T47D (cell line): ENCODE measurements around the gene SPAAR.
A peak's percentile ranks its signal among the peaks of the same experiment; 100 is the strongest.

Experiments used
- DNase-seq, 2 experiments: peaks; one replicate each; pipeline versions ENCODE4 v3.0.0 to v3.0.0-alpha.2; 2011 to 2012; ENCODE audit warnings: low read depth in 1 of 2, low spot score in 1 of 2
- JUND ChIP-seq: IDR thresholded peaks from 2 replicates; pipeline ENCODE4 v1.6.1; 2012; ENCODE audit warnings: low read depth
- in situ Hi-C: cut with HindIII; loops from 2 replicates; pipeline ENCODE4 v1.10.0; 2016; ENCODE audit warnings: low sequenced_read_pairs, low pct_unique_long_range_greater_than_20kb

The SPAAR gene

DNA sequence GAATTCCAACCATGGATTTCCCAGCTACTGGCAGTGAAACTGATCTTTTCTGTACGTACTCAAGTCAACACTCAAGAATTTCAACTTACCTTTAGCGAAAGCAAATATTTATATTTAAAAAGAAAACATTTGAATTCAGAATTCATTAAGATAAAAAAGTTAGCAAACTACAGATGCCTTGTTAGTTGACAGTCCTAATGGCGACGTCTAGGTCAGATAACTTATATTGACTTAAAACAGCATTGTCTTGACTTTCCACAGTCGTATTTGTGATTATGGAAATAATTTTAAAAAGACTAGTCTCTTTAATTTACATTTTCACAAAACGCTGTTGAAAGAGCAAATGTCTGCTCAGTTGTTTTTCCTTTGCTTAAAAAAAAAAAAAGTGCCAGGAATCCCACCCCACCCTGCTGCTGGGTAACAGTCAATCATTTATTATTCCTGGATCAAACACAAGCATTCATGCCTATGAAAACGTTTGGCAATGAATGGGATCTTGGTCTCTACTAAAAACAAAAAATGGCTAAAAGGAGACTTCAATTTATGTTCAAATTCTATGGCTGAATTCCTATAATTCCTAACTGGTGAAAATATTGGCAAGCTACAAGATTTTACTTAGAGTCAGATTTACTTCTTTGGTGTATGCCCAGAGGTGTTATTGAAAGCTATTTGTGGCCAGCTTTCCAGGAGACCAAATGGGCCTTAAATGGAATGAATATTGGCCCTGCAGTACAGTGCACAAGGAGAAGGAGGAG is 26.6 kb downstream of the SPAAR start:
- in situ Hi-C loops: no loop called here
- DNase-seq: no peak
- TF ChIP-seq JUND: 0 out of 2 replicates have a peak, but pooled peaks have one; percentile 11

DNA sequence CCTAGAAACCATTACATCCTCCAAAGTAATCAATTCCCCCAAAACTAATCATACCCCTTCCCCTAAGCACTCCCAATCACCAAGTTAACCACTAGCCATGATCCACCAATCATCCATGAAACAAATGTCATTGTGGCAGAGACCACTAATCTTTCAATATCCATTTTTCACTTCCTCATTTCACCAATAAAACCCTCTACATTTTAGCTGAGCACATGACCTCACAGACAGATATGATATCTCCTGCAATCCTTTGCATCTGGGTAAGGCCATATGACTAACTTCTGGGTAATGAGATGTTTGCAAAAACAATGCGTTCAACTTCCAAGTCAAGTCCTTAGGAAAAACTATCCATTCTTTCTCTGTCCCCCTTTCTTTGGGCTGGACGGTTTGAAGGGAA is 27.9 kb downstream of the SPAAR start:
- TF ChIP-seq JUND: no peak
- no peak for DNase-seq
- in situ Hi-C loops: no loop called here

DNA sequence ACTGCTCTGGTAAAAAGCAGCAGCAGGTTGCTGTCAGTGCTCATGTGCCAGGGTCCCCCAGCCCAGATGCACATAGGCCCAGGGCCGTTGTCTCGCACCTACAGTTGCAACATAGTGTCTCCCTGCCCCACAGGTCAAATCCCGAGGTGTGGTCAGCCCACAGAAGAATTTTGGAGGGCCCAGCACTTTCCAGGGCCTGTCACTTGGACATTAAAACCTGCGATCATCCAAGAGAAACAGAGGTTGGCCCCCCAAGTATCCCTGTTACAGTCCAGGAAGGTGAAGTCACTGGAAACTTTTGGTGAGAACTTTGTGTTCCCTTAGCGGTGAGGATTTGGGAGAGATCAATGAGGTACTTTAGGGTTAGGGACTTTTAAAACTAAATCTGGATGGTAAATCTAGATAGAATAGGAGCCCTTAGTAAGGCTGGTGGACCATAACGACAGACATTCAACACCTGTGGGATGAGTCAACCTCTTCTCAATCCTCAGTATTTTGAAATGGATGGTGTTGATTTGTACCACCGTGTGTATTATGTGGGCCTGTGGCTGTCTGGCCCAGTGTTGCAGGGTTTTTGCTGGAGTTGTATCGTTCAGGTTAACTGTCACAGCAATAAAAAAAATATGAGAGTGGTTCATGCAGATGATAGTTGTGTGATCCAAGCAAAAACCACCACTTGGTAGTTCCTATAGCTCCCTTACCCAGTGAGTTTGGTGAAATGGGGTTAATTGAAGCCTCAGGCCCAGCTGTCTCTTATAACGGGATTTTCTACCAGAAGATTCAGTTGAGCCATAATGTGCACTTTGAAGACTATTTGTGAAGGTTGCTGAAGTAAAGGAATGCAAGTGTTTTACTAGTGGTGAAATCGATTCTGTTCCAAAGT is 29.4 kb downstream of the SPAAR start:
- in situ Hi-C loops: no loop called here
- DNase-seq: no peak
- TF ChIP-seq JUND: no peak

DNA sequence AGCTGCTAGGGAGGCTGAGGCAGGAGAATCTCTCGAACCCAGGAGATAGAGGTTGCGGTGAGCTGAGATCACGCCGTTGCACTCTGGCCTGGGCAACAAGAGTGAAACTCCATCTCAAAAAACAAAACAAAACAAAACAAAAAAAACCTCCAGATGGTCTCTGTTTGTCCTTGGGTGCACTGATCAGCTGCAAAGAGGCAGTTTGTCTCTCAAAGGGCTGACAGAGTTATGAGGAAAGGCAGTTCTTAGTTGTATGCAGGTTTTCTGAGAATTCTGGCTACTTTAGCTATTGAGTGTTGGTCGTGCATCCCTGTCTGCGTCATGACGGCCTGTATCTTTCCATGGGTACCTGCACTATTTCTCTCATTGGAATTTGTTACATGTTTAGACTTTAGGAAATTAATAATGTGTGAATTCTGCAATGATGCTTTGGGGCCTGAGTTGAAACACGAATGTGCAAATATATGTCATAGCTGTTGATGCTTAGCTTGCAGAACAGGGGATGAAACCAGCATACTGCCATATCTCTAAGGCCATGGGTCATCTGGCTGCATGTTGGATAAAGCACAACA is 30.5 kb downstream of the SPAAR start:
- in situ Hi-C loops: no loop called here
- TF ChIP-seq JUND: no peak
- DNase-seq: no peak

DNA sequence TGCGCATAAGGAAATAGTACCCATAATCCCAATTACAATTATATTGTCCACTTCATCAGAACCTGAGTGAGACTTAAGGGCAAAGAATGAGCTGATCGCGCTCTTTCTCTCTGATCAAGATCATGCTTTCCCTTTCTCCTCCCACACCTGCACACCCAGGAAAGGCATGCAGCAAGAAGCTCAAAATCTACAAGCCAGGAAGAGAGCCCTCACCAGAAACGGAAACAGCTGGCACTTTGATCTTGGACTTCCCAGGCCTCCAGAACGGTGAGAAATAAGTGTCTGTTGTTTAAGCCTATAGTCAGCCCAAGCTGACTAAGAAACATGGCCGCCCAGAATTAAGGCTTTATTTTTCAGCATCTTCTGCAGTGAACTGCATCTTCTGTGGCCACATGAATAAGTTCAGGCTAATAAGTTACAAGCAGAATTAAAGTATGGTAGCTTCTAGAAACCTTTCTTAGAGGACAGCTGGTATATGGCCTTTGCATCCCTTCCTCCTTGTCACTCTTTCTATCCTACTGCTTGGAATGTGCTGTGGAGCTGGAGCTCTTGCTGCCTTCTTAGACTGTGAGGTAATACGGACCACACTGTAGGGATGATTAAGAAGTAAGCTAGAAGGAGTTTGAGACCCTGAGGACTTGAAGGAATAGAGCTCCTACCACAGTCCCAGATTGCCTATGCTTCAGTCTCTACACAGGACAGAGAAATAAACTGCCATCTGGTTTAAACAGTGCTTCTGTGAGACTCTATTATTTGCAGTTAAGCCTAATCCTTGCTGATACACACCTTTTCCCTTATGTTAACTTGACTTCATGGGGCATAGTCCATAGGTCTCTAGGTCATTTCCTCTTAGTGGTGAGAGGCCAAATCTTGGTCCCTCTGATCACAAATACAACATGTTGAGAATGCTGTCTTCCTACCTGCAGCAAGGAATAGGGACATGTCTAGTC is 31.4 kb downstream of the SPAAR start:
- no peak for DNase-seq
- no peak for TF ChIP-seq JUND
- in situ Hi-C loops: no loop called here

DNA sequence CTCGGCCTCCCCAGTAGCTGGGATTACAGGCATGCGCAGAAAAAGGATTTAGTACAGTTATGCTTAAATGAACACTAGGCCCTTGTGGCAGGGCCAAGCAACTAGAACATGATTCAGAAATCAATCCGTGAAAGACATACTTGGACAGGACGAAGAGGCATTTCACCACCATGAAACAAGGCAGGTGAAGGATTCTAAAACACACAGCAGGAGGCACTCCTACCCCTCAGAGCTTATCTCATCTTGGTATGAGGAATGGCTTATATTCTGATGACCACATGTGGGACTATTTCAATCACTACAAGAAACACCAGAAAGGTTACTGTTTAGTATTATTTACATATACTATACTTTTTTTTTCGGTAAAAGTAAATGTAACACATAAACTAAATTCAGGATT is 33.0 kb downstream of the SPAAR start:
- in situ Hi-C loops: no loop called here
- no peak for TF ChIP-seq JUND
- no peak for DNase-seq

DNA sequence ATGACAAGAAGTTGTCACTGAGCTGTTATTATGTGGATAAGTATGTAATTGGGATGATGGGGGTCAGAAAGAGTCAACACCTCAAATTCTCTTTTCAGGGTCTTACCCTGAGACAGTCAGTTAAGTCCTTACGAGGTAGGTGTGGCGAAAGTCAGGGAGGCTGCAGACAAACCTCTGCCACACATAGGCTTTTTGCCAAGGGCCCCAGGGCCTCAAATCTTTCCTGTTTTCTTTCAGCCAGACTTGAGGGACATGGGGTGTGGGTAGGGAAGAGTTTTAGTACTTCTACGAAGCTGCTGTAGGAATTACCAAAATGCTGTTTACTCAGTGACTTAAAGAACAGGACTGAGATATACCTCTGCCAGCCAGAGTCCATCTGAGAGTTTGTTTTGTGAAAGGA is 34.9 kb downstream of the SPAAR start:
- in situ Hi-C loops: no loop called here
- no peak for TF ChIP-seq JUND
- no peak for DNase-seq

DNA sequence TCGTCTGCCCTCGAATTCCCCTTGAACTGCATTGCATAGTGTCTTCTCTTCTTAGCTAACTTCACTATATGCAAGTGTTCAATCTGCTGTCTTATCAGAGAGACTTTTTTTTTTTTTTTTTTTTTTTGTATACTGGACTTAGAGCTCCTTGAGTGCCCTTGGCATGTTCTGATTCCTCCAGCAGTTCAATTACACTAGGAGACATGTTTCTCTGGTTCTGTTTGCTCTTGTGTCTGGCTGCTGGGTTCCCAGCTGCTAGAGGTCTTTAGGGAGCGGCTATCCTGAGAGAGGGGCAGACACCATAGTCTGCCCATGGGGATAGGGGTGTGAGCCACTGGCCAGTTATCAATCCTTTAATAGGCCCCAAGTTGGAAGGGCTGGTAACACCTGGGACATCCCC is 35.6 kb downstream of the SPAAR start:
- in situ Hi-C loops: no loop called here
- DNase-seq: no peak
- no peak for TF ChIP-seq JUND

DNA sequence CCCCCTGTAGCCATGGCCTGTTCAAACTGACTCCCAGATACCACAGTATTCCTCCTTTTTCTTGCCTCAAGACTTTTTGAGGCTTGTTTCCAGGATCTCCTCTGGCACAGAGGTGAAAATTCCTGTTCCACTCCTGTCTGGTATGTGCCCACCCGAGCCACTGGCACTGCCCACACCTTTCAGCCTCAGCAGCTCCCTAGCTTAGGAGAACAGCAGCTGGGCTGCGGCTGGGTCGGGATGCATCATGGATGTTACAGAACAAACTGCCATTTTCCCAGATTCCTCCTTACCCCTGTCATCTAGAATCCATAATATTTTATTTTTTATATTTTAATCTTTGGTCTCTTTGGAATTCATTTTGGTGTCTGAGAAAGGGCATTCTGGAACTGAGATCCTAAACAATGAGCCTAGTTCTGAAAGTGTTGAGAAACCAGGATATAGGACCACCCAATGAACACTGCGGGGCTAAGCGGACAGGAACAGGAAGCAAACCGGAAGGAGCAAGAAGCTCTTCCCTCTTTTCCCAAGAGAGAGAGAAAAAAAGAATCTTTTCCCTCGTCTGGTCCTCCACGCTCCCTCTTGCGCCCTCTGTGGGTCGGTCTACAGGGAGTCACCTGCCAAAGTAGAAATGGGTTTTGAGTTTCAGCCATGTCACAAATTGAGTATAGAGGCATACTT is 36.2 kb downstream of the SPAAR start:
- DNase-seq: peak in 1 of 2 experiments; percentile 80
- in situ Hi-C loops: no loop called here
- TF ChIP-seq JUND: no peak

DNA sequence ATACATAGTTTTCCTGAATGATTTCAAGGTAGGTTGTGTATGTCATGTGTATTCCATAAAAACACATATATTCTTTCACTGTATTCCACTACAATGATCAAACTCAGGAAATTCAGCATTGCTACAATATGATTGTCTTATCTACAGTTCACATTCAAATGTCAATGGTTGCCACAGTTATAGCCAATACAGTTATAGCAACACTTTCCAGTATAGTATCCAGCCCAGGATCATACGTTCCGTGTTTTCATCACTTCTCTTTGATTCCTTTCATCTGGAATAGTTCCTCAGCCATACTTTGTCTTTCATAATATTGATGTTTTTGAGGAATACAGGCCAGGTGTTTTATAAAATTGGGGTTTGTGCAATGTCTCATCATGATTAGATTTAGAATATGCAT is 39.2 kb downstream of the SPAAR start:
- in situ Hi-C loops: no loop called here
- no peak for DNase-seq
- TF ChIP-seq JUND: no peak

DNA sequence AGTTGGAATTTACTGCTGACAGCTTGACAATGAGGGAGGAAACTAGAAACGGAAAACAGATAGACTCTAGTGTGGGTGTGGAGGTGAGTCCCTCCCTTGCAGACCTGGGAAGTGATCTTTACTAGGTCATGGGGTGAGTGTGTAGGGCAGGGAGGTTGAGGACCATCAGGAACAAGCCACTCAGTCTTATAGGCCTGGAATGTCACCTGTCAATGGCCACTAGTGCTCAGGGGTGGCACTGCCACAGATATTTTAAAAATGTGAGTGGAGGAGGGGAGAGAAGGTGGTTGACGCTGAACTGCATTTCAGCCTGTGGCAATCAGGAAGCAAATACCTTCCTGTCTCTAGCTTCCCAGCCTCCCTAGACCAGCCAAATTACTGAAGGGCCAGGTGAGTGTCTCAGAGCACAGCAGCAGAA is 39.6 kb downstream of the SPAAR start:
- DNase-seq: peak in 1 of 2 experiments; percentile 82
- in situ Hi-C loops: no loop called here
- TF ChIP-seq JUND: no peak

DNA sequence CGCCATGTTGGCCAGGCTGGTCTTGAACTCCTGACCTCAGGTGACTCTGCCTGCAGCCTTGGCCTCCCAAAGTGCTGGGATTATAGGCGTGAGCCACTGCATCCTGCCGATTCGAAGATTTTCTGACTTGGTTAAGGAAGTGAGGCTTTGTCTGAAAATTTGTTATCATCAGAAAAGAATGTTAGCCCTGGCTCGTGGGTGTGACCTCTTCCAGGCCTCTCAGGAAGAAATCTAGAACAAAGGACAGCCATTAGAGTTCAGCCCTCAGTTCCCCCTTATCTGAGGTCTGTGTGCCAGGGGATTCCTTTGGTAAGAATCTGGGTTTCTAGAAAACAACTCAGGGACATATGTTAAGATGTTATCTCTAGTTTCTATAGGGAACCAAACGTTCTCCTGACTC is 42.4 kb downstream of the SPAAR start:
- in situ Hi-C loops: no loop called here
- TF ChIP-seq JUND: no peak
- no peak for DNase-seq
